ENCODE results near the gene NELL1. TPM values are rescaled to one million over a fixed set of nuclear protein-coding genes. Genes with fewer than 3 reads are reported as not detected.

Gene NELL1
- total and polyA plus RNA-seq, 4 donors: 0.05 to 0.31 (median 0.12) TPM; not detected in 1

DNA sequence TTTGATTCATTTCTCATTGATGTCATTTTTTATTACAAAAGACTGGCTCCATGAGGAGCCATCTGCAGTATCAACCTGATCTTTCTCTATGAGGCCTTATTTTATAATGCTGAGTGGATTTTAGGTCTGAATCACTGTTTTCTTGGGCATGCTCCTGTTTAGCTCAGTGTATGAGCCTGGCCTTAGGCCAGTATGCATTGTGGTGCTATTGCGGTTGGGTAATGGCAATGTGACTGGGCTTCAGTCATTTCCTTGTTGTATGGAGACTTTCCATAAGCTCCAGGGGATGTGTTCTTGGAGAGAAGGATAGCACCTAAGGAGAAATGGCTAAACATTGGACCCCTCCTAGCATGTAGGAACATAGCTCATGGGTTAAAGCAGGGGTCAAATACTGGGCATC, 293.2 kb downstream of the NELL1 start:
- ATAC-seq (ENCODE audit: insufficient read depth, low FRiP score): no peak
- H3K36me3 ChIP-seq (ENCODE audit: control insufficient read depth in 4 of 4, insufficient read depth in 4 of 4, low read length in 4 of 4): no peaks in the 10 kb centered on the region
- H3K27ac ChIP-seq (ENCODE audit: low read depth in 1 of 2, low read length in 1 of 2): no peak overlapping the region
- TF ChIP-seq, protein P1, sequence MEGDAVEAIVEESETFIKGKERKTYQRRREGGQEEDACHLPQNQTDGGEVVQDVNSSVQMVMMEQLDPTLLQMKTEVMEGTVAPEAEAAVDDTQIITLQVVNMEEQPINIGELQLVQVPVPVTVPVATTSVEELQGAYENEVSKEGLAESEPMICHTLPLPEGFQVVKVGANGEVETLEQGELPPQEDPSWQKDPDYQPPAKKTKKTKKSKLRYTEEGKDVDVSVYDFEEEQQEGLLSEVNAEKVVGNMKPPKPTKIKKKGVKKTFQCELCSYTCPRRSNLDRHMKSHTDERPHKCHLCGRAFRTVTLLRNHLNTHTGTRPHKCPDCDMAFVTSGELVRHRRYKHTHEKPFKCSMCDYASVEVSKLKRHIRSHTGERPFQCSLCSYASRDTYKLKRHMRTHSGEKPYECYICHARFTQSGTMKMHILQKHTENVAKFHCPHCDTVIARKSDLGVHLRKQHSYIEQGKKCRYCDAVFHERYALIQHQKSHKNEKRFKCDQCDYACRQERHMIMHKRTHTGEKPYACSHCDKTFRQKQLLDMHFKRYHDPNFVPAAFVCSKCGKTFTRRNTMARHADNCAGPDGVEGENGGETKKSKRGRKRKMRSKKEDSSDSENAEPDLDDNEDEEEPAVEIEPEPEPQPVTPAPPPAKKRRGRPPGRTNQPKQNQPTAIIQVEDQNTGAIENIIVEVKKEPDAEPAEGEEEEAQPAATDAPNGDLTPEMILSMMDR (IDR thresholded peaks at IDR 0.05; ENCODE audit: control extremely low read depth, extremely low read depth): no peak
- no peaks in the 10 kb centered on the region for H3K4me1 ChIP-seq (ENCODE audit: control insufficient read depth in 5 of 5, insufficient read depth in 5 of 5, low read length in 5 of 5)
- H3K9me3 ChIP-seq (ENCODE audit: control insufficient read depth in 4 of 4, insufficient read depth in 3 of 4, low read length in 3 of 4): no peaks in the 10 kb centered on the region
- H3K4me3 ChIP-seq: no peak overlapping the region
- H3K27me3 ChIP-seq (ENCODE audit: control insufficient read depth in 3 of 3, insufficient read depth in 3 of 3, low read length in 2 of 3): no peaks in the 10 kb centered on the region
- 92 to 96% methylated on average over 1 of the region's 1 CpG for WGBS, 2 donors
- H3K9ac ChIP-seq (ENCODE audit: insufficient read depth in 1 of 2, low read length in 2 of 2): no peak overlapping the region
- DNase-seq: no peak

DNA sequence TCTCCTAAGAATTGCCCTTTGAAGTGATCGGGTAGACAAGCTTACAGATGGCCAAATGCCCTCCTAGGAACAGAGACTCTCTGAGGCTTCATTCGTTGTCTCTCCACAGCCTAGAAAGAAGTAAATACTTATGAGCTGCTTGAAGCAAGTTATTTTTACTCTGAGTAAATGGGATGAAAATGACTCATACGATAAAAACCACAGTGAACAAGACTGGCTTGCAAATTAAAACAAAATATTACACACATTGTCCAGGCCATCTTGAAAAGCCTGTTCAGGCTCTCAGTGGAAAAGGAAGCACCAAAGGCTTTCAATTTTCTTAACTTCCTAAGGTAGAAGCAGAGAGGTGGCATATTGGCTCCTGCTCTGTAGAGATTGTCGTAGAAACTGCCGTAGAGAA, 294.2 kb downstream of the NELL1 start:
- no peak overlapping the region for H3K27ac ChIP-seq (ENCODE audit: low read depth in 1 of 2, low read length in 1 of 2)
- H3K4me1 ChIP-seq (ENCODE audit: control insufficient read depth in 5 of 5, insufficient read depth in 5 of 5, low read length in 5 of 5): no peaks in the 10 kb centered on the region
- H3K9me3 ChIP-seq (ENCODE audit: control insufficient read depth in 4 of 4, insufficient read depth in 3 of 4, low read length in 3 of 4): no peaks in the 10 kb centered on the region
- ATAC-seq (ENCODE audit: insufficient read depth, low FRiP score): no peak
- no peaks in the 10 kb centered on the region for H3K36me3 ChIP-seq (ENCODE audit: control insufficient read depth in 4 of 4, insufficient read depth in 4 of 4, low read length in 4 of 4)
- H3K27me3 ChIP-seq (ENCODE audit: control insufficient read depth in 3 of 3, insufficient read depth in 3 of 3, low read length in 2 of 3): no peaks in the 10 kb centered on the region
- WGBS, 2 donors: 79 to 90% methylated on average over 5 of the region's 5 CpGs
- no peak overlapping the region for H3K4me3 ChIP-seq
- H3K9ac ChIP-seq (ENCODE audit: insufficient read depth in 1 of 2, low read length in 2 of 2): no peak overlapping the region
- no peak for DNase-seq
- TF ChIP-seq, protein P1 (IDR thresholded peaks at IDR 0.05; ENCODE audit: control extremely low read depth, extremely low read depth): no peak

DNA sequence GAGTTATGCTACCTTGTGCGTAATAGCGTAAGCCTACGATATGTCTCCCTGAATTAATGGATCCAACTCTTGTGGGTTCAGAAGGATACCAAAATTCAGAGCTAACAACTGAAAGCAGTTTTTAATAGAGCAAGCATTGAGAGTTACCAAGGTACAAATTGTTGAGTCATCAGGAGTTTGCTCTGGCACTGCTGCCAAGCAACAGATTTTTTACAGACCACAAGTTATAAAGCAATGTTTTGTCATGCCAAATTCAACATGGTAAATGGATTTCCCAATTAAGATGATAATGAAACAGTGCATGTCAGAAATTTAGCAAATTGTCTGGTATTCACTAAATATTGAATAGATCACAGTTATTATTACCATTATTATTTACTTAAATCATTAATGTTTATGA, 295.6 kb downstream of the NELL1 start:
- TF ChIP-seq, protein P1 (IDR thresholded peaks at IDR 0.05; ENCODE audit: control extremely low read depth, extremely low read depth): no peak
- Histone ChIP-seq H3K27me3 (ENCODE audit: control insufficient read depth in 3 of 3, insufficient read depth in 3 of 3, low read length in 2 of 3) (no peaks in the 10 kb centered on the region), H3K4me3 (no peak overlapping the region), H3K9me3 (ENCODE audit: control insufficient read depth in 4 of 4, insufficient read depth in 3 of 4, low read length in 3 of 4) (no peaks in the 10 kb centered on the region), H3K36me3 (ENCODE audit: control insufficient read depth in 4 of 4, insufficient read depth in 4 of 4, low read length in 4 of 4) (no peaks in the 10 kb centered on the region), H3K27ac (ENCODE audit: low read depth in 1 of 2, low read length in 1 of 2) (no peak overlapping the region), H3K4me1 (ENCODE audit: control insufficient read depth in 5 of 5, insufficient read depth in 5 of 5, low read length in 5 of 5) (no peaks in the 10 kb centered on the region), H3K9ac (ENCODE audit: insufficient read depth in 1 of 2, low read length in 2 of 2) (no peak overlapping the region)
- ATAC-seq (ENCODE audit: insufficient read depth, low FRiP score) (no peak), DNase-seq (no peak)
- 94 to 99% methylated on average over 3 of the region's 3 CpGs for WGBS, 2 donors

DNA sequence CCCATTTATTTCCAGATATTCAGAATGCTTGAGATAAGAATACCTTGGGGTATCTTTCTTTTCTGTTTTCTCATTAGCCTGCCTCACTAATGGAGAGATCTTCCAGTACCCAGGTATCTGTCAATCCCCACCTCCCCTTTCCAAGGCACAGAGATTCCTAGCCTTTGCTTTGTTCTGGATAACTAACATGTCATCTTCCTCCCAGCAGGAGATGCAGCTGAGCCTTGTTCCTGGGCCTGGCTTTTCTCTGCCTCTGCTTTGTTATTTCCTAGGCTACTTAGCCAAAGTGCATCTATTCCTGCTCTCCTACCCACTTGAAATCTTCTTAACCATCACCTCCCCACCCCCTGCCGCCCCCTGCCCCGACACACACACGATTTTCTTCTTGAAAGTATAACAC, 297.1 kb downstream of the NELL1 start:
- no peaks in the 10 kb centered on the region for H3K9me3 ChIP-seq (ENCODE audit: control insufficient read depth in 4 of 4, insufficient read depth in 3 of 4, low read length in 3 of 4)
- WGBS, 2 donors: 59% methylated on average over 3 of the region's 3 CpGs

More for the DNA sequence above, 297.1 kb downstream of the NELL1 start:
- no peaks in the 10 kb centered on the region for H3K36me3 ChIP-seq (ENCODE audit: control insufficient read depth in 4 of 4, insufficient read depth in 4 of 4, low read length in 4 of 4)
- H3K9ac ChIP-seq (ENCODE audit: insufficient read depth in 1 of 2, low read length in 2 of 2): no peak overlapping the region
- TF ChIP-seq, protein P1 (IDR thresholded peaks at IDR 0.05; ENCODE audit: control extremely low read depth, extremely low read depth): no peak
- ATAC-seq (ENCODE audit: insufficient read depth, low FRiP score) (no peak), DNase-seq (no peak)
- H3K27ac ChIP-seq (ENCODE audit: low read depth in 1 of 2, low read length in 1 of 2): no peak overlapping the region
- H3K27me3 ChIP-seq (ENCODE audit: control insufficient read depth in 3 of 3, insufficient read depth in 3 of 3, low read length in 2 of 3): no peaks in the 10 kb centered on the region
- no peaks in the 10 kb centered on the region for H3K4me1 ChIP-seq (ENCODE audit: control insufficient read depth in 5 of 5, insufficient read depth in 5 of 5, low read length in 5 of 5)
- H3K4me3 ChIP-seq: no peak overlapping the region
